ENCODE data around the gene G6PC3.

G6PC3 gene

GRCh38 chr17:44071198-44071520 is 624 bp downstream of the G6PC3 start:
- TF ChIP-seq CTCF (conservative IDR thresholded peaks at IDR 0.05; ENCODE audit: low read depth, low read length): no peak
- H3K4me3 ChIP-seq (ENCODE audit: low read depth, low read length): peak overlapping the region; percentile 77
- no peak for DNase-seq (ENCODE audit: low read depth)

- peak overlapping the region; percentile 77 for H3K4me3 ChIP-seq (ENCODE audit: low read depth, low read length)
- no peak for DNase-seq (ENCODE audit: low read depth)
These were observed 1.2 kb downstream of the G6PC3 start for GRCh38 chr17:44071772-44072171.

GRCh38 chr17:44074231-44074910 is 3.8 kb downstream of the G6PC3 start:
- no peak for DNase-seq (ENCODE audit: low read depth)
- H3K4me3 ChIP-seq (ENCODE audit: low read depth, low read length): no peak overlapping the region
- no peak for TF ChIP-seq CTCF (conservative IDR thresholded peaks at IDR 0.05; ENCODE audit: low read depth, low read length)

More at GRCh38 chr17:44071772-44072171, 1.2 kb downstream of the G6PC3 start:
- no peak for TF ChIP-seq CTCF (conservative IDR thresholded peaks at IDR 0.05; ENCODE audit: low read depth, low read length)

GRCh38 chr17:44074911-44075285 is 4.4 kb downstream of the G6PC3 start:
- DNase-seq (ENCODE audit: low read depth): no peak
- TF ChIP-seq CTCF (conservative IDR thresholded peaks at IDR 0.05; ENCODE audit: low read depth, low read length): no peak
- H3K4me3 ChIP-seq (ENCODE audit: low read depth, low read length): no peak overlapping the region

- DNase-seq (ENCODE audit: low read depth): no peak
- H3K4me3 ChIP-seq (ENCODE audit: low read depth, low read length): no peak overlapping the region
- no peak for TF ChIP-seq CTCF (conservative IDR thresholded peaks at IDR 0.05; ENCODE audit: low read depth, low read length)
These were observed 5.2 kb downstream of the G6PC3 start for GRCh38 chr17:44075598-44076293.

- DNase-seq (ENCODE audit: low read depth): no peak
- H3K4me3 ChIP-seq (ENCODE audit: low read depth, low read length): no peak overlapping the region
- TF ChIP-seq CTCF (conservative IDR thresholded peaks at IDR 0.05; ENCODE audit: low read depth, low read length): no peak
These were observed 6.4 kb downstream of the G6PC3 start for GRCh38 chr17:44076716-44077594.

Measured in choroid plexus epithelial cell (primary cell).